Ishikawa (cell line): ENCODE results near the gene TMED9.

Source experiments
- CEBPB ChIP-seq: IDR thresholded peaks from 2 replicates; pipeline ENCODE4 v1.6.1; 2012
- CREB1 ChIP-seq: IDR thresholded peaks from 2 replicates; pipeline ENCODE4 v1.6.1; 2012; ENCODE audit warnings: low read depth
- EGR1 ChIP-seq: IDR thresholded peaks from 2 replicates; pipeline ENCODE4 v1.6.1; 2012
- EP300 ChIP-seq: IDR thresholded peaks from 2 replicates; pipeline ENCODE4 v1.6.1; 2012; ENCODE audit warnings: borderline replicate concordance
- FOXM1 ChIP-seq: IDR thresholded peaks from 2 replicates; pipeline ENCODE4 v1.6.1; 2012; ENCODE audit warnings: low read depth, borderline replicate concordance
- TAF1 ChIP-seq: IDR thresholded peaks from 2 replicates; pipeline ENCODE4 v1.6.1; 2012; ENCODE audit warnings: low read depth, mild to moderate bottlenecking
- TEAD4 ChIP-seq: IDR thresholded peaks from 2 replicates; pipeline ENCODE4 v1.6.1; 2012
- YY1 ChIP-seq: IDR thresholded peaks from 2 replicates; pipeline ENCODE4 v1.6.1; 2012; ENCODE audit warnings: low read depth
- TF ChIP-seq, protein P1 (sequence below): IDR thresholded peaks from 2 replicates; pipeline ENCODE4 v1.6.1; 2012
- TF ChIP-seq, protein P2 (sequence below): IDR thresholded peaks from 2 replicates; pipeline ENCODE4 v1.6.1; 2012; ENCODE audit warnings: low read depth, mild to moderate bottlenecking

DNA sequence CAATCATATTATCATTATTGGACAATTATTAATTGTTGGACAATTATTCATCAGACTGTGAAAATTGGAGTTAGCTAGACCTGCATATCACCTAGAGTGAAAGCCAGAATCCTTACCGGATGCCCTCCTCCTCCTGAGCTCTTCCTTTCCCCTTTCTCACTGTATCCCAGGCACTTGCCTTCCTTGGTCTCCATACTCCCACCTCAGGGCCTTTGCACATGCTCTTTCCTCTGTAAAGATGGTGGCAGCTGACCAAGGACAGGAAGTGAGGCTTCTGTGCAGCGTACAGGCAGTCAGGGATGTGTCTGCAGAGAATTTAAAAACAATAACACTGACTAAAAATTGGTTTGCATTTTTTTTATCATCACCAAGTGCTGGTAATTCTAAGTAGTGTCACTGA lies 22.1 kb upstream of the TMED9 start:
- TF ChIP-seq, protein P1, sequence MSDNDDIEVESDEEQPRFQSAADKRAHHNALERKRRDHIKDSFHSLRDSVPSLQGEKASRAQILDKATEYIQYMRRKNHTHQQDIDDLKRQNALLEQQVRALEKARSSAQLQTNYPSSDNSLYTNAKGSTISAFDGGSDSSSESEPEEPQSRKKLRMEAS, result no peak
- TF ChIP-seq EGR1 (no peak), FOXM1 (no peak), EP300 (no peak), CEBPB (no peak), TEAD4 (no peak), TAF1 (no peak), YY1 (no peak), CREB1 (no peak)
- TF ChIP-seq, protein P2, sequence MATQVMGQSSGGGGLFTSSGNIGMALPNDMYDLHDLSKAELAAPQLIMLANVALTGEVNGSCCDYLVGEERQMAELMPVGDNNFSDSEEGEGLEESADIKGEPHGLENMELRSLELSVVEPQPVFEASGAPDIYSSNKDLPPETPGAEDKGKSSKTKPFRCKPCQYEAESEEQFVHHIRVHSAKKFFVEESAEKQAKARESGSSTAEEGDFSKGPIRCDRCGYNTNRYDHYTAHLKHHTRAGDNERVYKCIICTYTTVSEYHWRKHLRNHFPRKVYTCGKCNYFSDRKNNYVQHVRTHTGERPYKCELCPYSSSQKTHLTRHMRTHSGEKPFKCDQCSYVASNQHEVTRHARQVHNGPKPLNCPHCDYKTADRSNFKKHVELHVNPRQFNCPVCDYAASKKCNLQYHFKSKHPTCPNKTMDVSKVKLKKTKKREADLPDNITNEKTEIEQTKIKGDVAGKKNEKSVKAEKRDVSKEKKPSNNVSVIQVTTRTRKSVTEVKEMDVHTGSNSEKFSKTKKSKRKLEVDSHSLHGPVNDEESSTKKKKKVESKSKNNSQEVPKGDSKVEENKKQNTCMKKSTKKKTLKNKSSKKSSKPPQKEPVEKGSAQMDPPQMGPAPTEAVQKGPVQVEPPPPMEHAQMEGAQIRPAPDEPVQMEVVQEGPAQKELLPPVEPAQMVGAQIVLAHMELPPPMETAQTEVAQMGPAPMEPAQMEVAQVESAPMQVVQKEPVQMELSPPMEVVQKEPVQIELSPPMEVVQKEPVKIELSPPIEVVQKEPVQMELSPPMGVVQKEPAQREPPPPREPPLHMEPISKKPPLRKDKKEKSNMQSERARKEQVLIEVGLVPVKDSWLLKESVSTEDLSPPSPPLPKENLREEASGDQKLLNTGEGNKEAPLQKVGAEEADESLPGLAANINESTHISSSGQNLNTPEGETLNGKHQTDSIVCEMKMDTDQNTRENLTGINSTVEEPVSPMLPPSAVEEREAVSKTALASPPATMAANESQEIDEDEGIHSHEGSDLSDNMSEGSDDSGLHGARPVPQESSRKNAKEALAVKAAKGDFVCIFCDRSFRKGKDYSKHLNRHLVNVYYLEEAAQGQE, result no peak
